GM23338 (cell line): Measurements from ENCODE around the gene TAS2R19.

Experiments used
- CREB1 ChIP-seq: fragments of 250-450 bp; sonication (Bioruptor Pico); IDR thresholded peaks from 2 replicates; pipeline ENCODE4 v1.5.0; 2020; ENCODE audit warnings: low read depth, mild to moderate bottlenecking, moderate library complexity
- CTCF ChIP-seq, 2 experiments: fragments of 200-600 bp in 1 of 2; sonication (generic) in 1 of 2; conservative IDR thresholded peaks; 2 replicates each; pipeline versions ENCODE4 v1.5.1 to v1.6.1; 2016 to 2017; ENCODE audit warnings: antibody characterized with exemption in 2 of 2, low read depth in 2 of 2, mild to moderate bottlenecking in 2 of 2, moderate library complexity in 1 of 2
- EZH2 ChIP-seq: fragments of 200-600 bp; sonication (generic); IDR thresholded peaks from one replicate; pipeline ENCODE4 v1.8.0; 2017; ENCODE audit warnings: antibody characterized with exemption, mild to moderate bottlenecking, low read depth; ENCODE audit not compliant: unreplicated experiment
- EZH2phosphoT487 ChIP-seq: fragments of 200-600 bp; sonication (generic); IDR thresholded peaks from one replicate; pipeline ENCODE4 v1.8.1; 2018; ENCODE audit warnings: antibody characterized with exemption; ENCODE audit not compliant: unreplicated experiment
- JUNB ChIP-seq: IDR thresholded peaks from one replicate; pipeline ENCODE4 v1.6.1; 2016; ENCODE audit warnings: antibody characterized with exemption; ENCODE audit not compliant: unreplicated experiment
- NANOG ChIP-seq: IDR thresholded peaks from 2 replicates; pipeline ENCODE4 v1.6.1; 2016; ENCODE audit warnings: antibody characterized with exemption, borderline replicate concordance
- POLR2AphosphoS5 ChIP-seq: IDR thresholded peaks from 2 replicates; pipeline ENCODE4 v1.6.1; 2016; ENCODE audit warnings: antibody characterized with exemption, low read depth
- REST ChIP-seq: IDR thresholded peaks from one replicate; pipeline ENCODE4 v1.6.1; 2018; ENCODE audit warnings: antibody characterized with exemption; ENCODE audit not compliant: unreplicated experiment
- ZNF114 ChIP-seq: fragments of 250-450 bp; sonication (Bioruptor Pico); IDR thresholded peaks from 2 replicates; pipeline ENCODE4 v1.5.0; 2020; ENCODE audit warnings: mild to moderate bottlenecking, moderate library complexity
- ZNF331 ChIP-seq: fragments of 250-450 bp; sonication (Bioruptor Pico); IDR thresholded peaks from 2 replicates; pipeline ENCODE4 v1.5.0; 2020; ENCODE audit warnings: low read depth, mild to moderate bottlenecking, moderate library complexity

- TF ChIP-seq CTCF (conservative IDR thresholded peaks at IDR 0.05; ENCODE audit: low read depth in 2 of 2) (no peak), POLR2AphosphoS5 (no peak), EZH2 (no peak), REST (no peak), JUNB (no peak), EZH2phosphoT487 (no peak), ZNF114 (CRISPR knock-in tag) (no peak), CREB1 (CRISPR knock-in tag) (no peak), NANOG (no peak), ZNF331 (CRISPR knock-in tag) (no peak)
Observed at GRCh38 chr12:10994307-10994706, 28.1 kb downstream of the TAS2R19 start.
